Stimulated activated CD8-positive, alpha-beta memory T cell treated with anti-CD3 and anti-CD28 coated beads, Interleukin-4, amount 100 ng/mL, for 24 hours (primary cell): Measurements from ENCODE around the gene DRD1.

Experiments
- DNase-seq: peaks from one replicate; pipeline ENCODE4 v3.0.0-alpha.2; 2020; ENCODE audit warnings: low read depth

Gene DRD1

DNA sequence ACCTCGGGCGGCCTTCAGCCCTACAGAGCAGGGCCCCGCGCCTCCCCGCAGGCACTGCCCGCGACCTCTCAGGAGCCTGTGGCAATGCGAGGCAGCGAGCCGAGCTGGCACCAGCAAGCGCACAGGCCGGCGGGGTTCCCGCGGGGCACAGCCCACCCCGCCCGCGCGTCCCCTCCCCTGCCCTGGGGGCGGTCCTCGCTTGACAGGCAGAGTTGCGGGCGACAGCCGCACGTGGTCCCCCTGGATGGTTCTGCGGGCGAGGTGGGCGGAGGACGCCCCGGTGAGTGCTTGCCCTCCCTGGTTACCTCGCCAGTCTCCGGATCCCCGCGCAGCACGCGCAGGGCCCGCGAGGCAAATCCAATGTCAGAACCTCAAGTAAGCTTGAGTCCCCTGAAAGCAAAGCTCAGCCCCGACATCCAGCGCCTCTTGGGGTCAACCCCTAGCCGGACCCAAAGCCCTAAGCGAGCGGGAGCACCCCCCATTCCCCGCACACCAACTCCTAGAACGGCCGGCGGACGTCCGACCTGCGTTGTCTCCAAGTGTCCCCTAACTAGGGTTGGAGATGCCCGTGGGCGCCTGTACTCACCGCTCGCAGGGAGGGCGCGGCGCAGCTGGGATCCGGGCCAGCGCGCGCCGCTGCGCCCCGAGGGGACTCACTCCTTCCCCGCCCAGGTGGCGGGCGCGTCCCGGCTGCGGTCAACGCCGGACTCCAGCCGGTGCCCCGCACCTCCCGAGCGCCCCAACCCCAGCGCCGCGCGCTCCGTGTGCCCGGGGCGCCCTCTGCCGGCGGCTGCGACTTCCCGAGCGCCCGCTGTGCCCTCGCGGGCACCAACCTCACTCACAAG is at the start of gene DRD1:
Gene DRD1 (minus strand): TSS at position 123 of the 845 bp plus-strand sequence. CDS start 1,083 bp downstream, outside the sequence.
- peak; percentile 48 for DNase-seq

GRCh38 chr5:175493726-175494125 is 49.7 kb upstream of the DRD1 start:
- DNase-seq, result no peak

DNA sequence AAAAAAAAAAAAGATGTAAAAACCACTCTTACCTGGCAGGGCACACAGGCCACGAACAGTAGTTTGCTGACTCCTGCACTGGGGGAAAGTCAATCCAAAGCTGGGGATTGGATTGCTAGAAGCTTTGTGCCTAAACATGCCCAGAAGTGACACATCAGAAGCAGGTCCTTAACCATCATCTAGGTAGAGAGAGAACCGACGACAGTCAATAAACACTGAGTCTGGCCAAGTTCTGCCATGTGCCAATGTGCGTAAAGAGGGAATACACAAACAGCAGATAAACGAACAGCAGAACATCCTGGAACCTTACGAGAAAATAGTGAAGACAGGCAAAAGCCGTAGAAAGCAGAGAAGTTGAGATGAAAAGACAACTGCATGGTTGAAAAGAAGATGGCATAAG is 49.3 kb upstream of the DRD1 start:
- DNase-seq, result no peak

DNA sequence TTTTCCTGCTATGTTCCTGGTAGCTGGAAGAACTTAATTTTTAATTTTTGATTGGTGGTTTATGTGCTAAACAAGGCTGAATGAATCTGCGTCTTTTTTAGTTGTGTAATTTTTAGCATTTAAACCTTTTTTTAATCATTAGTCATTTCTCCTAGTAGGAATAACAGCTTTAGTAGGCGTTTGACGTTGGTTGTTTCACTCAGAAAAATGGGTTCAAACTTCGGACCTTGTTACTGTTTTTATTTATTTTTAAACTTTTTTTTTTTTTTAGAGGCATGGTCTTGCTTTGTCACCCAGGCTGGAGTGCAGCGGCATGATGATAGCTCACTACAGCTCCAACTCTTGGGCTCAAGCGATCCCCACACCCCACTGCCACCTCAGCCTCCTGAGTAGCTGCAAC is 47.2 kb upstream of the DRD1 start:
- DNase-seq, result no peak

DNA sequence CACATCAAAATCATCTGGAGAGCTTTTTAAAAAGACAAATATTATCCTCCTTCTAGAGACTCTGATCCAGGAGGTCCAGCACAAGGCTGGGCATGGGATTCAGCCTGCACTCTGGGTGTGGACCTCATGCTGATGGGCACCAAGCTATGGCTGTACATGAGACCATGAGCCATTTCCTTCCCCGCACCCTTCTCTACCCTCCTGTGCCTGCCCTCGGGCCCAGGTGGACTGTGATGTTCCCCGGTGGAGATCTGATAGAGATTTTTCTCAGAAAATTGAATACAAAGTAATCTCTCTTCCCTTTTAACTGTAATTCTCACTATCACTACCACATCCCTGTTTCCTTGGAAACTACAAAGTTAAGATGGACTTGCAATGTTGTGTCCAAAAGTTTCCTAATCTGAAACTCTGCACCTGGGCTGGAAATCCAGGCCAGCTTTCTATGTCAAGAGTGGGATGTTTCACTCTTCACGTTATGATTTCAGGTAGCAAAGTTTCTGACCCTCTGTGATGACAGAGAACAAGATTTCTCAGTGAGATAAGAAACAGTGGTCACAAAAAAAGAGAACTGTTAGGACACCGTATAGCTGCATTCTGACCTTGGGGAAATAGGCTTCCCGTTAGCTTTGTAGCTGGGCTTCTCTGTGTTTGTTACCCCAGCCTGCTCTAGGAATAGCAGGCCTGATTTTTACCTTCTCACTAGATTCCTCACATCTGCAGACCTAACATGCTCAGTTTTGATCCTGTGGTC is 45.9 kb upstream of the DRD1 start:
- DNase-seq, result no peak

DNA sequence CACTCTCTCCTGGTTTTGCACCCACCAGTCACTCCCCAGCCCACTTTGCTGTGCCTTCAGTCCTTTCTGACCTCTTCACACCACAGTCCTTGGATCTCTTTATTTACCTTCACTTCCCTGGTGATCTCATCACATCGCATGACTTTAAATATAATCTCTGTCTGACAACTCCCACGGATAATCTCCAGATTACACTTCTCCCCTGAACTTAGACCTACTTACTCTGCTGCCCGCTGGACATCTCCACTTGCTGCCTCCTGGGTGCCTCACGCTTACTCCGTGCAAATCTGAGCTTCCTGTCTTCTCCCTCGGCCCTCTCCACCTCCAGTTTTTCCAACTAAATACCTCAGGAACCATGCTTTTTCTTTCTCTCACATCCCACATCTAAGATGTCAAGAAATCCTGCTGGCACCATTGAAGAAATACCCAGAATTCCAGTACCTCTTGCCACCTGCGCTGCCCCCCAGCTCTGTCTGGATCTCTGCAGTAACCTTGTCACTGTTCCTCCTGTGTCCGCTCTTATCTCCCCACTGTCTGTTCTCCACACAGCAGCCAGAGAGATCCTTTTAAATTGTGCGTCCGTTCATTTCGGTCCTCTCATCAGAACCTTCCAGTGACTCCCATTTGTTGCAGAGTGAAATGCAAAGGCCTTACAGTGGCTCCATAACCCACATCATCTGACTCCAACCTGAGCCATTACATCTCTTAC is 43.7 kb upstream of the DRD1 start:
- DNase-seq, result no peak

DNA sequence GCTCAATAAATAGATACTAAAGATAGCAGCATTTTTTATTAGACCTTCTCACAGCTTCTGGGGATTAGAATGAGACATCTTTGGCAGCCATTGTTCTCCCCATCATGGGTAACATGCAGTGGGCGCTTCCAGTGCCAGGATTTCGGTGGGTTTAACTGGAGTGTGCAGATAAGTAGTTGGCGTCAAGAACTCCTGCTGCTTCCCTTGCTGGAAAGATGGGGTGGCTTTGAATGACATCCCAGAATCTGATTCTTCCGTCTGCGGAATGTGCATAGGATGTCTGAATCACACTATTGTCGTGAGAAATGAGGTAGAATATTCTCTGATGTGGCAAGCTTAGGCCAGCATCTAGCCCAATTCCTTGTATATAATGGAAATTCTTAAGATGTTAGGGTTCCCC is 41.6 kb upstream of the DRD1 start:
- no peak for DNase-seq

DNA sequence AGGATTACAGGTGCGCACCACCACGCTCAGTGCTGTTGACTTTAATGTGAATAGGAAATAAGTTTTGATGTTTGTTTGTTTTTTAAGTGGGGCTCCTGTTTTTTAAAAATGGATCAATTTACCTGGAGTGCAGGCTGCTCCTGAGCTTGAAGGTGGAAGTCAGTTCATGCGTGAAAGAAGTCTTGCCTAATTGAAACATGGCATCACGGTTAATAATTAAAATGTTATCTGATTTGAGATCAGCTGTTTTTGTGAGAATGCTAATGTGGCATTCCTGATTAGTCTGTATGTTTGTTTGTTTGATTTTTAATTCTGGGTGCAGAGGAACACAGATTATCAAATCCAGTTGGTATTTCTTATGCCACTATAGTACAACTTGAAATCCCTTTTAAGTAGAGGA is 40.8 kb upstream of the DRD1 start:
- no peak for DNase-seq

GRCh38 chr5:175484322-175484721 is 40.3 kb upstream of the DRD1 start:
- DNase-seq, result no peak

DNA sequence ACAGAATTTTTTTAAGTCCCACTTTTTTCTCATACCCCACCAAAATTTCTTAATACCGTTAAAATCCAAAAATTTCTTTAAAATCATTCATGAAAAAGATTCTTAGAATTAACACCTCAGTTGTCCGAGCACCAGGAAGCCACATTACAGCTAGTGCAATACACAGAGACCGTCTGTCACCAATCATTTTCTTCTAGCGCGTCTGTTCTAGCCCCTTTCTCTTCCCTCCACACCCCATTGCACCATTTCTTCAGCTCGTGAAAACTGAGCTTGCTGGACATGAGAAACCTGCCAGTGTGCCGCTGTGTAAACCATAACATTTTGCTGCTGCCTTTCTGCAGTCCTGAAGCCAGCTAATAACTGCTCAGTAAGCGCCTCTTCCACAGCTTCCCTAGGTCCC is 39.4 kb upstream of the DRD1 start:
- DNase-seq, result no peak

DNA sequence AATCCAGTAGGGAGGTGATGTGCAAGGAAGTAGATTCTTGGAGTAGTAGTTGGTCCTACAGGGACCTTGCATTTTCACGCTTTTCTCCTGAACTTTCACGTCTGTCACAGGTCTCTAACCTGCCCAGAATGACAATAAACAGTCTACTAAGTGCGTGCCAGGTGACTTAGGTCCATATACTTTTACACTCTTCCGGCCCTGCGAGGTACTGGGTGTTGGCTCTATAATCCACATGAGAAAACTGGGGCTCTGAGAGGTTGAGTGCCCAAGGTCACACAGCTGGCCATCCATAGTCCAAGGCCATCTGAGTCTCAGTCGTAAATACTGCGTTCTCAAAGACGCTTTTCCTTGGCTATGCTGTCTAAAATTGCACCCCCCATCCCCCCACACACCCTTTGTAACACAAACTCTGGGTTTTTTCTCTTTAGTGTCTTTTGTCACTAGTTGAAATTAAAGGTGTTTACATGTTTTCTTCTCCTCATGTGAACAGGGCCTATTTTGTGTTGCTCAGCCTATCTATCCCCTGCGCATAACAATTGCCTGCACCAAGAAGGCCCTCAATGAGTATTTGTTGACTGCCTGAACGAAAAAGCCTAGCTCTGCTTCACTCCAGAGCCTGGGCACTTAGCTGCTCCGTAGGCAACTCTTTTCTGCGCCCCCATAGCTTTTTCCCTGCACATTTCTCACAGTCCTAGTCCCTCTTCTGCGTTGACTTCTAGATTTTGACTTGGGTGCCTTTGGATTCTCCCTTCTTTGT is 35.3 kb upstream of the DRD1 start:
- no peak for DNase-seq

DNA sequence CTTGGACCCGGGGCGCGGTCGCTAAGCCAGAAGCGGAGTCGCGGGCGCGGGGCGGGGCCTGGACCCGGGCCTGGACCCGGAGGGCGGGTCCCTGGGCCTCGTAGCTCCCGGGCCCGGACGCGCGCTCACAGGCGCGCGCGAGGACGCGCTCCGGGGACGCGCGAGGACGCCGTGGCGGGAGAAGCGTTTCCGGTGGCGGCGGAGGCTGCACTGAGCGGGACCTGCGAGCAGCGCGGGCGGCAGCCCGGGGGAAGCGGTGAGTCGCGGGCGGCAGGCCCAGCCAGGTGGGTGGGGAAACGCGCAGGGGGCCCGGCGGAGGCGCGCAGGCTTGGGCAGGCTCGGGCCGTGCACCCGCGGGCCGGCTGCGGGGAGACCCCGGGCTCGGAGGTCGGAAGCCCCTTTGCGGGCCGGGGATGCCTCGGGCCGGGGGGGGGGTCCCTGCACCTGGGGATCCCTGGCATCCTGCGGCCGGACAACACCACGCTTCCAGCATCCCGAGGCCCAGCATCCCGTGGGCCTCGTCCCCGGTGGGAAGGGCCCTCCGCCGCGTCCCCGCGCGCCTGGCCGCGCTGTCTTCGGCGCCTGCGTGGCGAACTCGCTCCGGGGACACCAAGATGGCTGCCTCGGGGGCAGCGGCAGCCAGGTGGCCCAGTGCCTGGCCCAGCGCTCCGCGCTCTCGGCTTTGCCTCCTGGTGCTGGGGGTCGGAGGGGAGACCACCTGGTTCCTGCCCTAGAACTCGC is 34.6 kb upstream of the DRD1 start, which contains the start of gene SFXN1:
Gene SFXN1 (plus strand): TSS at position 177 of the 741 bp plus-strand sequence. CDS start 13,544 bp downstream, outside the sequence.
- peak; percentile 76 for DNase-seq

- DNase-seq, result no peak
Observed at GRCh38 chr5:175478008-175478383, 34.0 kb upstream of the DRD1 start.

GRCh38 chr5:175477440-175477839 is 33.5 kb upstream of the DRD1 start:
- DNase-seq, result no peak

DNA sequence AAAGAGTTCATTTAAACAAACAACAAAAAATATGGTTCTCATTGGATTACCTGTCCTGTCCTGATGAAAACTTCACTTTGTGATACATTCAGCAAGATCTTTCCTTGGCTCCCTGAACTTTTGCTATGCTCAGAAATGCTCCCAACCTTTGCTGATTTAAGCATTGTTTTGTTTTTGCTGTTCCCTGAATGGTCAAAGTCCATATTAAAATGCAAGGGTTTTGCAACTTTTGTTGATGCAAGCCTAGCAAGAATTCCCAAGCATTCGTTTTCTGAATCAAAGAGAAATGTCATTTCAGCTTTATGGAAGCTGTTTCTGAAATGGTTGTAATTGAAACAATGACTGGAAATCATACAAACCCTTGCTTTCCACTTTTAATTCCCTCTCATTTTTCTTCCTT is 31.3 kb upstream of the DRD1 start:
- no peak for DNase-seq

GRCh38 chr5:175472378-175472777 is 28.4 kb upstream of the DRD1 start:
- no peak for DNase-seq

DNA sequence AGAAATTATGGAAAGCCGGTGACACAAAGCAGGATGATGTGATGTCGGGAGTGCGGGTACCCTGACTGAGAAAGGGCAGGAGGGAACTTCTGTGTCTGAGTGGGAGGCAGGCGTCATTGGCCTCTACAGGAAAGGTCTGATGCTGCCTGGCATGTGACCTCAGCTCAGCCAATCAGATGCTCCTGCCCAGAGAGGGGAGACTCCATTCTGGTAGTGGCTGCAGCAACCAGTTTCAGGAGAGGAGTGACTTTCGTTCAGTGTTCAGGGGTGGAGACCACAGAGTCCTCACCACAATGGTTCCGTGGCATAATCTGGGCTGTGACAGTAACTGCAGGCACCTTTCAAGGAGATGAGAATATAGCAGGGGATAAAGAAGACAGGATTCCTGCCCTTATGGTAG is 27.6 kb upstream of the DRD1 start:
- peak; percentile 12 for DNase-seq

DNA sequence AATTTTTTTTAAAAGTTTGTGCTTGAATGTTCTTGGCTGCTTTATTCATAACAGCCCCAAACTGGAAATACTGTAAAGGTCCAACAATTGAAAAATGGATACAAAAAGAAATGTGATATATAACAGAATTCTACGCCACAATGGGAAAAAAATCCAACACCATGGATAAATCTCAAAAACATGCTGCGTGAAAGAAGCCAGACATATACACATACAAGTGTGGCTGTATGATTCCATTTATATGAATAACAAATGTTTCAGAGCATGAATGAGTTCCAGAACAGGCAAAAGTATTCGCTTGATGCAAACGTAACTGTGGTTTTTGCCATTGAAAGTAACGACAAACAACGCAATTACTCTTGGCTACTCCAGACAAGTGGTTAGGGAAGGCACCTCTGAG is 27.2 kb upstream of the DRD1 start:
- no peak for DNase-seq

DNA sequence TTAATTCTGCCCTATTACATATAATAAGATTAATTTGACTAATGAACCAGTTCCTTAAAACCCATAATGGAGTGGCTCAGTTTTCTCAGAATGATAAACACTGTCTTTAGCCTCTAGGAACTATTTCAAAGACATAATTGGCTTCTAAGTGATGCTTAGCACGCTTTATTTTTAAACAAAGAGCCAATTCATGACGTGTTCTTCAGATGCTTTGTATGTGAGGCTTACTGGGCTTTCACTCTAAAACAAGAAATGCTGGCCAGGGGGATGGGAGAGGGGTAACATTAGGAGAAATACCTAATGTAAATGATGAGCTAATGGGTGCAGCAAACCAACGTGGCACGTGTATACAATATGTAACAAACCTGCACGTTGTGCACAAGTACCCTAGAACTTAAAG is 26.8 kb upstream of the DRD1 start:
- DNase-seq, result no peak

DNA sequence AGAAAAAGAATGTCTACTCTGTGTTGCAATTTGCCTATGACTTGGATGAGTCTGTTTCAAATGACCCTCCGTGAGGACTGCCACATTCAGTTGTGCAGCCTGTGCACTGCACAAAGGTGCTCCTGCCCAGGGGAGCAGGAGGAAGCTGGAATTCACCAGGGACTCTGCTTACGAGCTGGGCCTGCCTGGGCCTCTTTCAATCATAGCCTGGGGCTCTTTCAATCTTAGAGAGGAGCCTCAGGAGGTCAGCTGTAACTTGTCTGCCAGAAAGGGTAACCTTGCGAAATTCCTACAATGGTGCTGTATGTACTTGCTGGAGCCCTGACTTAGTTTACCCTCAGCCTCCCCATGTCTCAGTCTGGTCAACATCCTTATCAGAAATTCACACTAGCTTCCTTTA is 25.9 kb upstream of the DRD1 start:
- DNase-seq, result no peak

- DNase-seq, result no peak
Observed at GRCh38 chr5:175468892-175469291, 24.9 kb upstream of the DRD1 start.
